Endothelial cell of umbilical vein (primary cell): ENCODE data around the gene HIC2. TPM values are rescaled to one million over a fixed set of nuclear protein-coding genes. Genes with fewer than 3 reads are reported as not detected.
"Not testable (repeated sequence)": the region's sequence is repeated elsewhere in the genome, so short reads cannot be mapped to it uniquely, and the experiment has no call there.

ENCODE experiments used
- BruUV-seq: library from RNA; stranded (reverse); fragments of 400-500 nt; replicated peaks from 2 replicates; lab custom pipeline; 2021; lab: Mats Ljungman, UMichigan
- CTCF ChIA-PET: fragments of 300-600, 350-600 bp; sonication (Branson Sonifier 250); formaldehyde crosslinking; loops from one replicate; lab custom pipeline; 2021; ENCODE audit warnings: antibody characterized with exemption, inconsistent platforms; lab: Charles Lee
- POLR2A ChIA-PET: fragments of 300-600, 350-600 bp; sonication (Branson Sonifier 250); formaldehyde crosslinking; loops from one replicate; lab custom pipeline; 2021; ENCODE audit warnings: antibody characterized with exemption, inconsistent platforms; lab: Charles Lee
- DNase-seq: peaks from one replicate; pipeline ENCODE4 v3.0.0-alpha.2; 2011; ENCODE audit warnings: low read depth, low spot score
- FAIRE-seq: peaks from 2 replicates; lab custom pipeline; 2011; peaks lifted over from hg19 to GRCh38; lab: Jason Lieb, UNC
- H2AFZ ChIP-seq: 2 replicates; pipeline ENCODE4 v1.6.0; 2012; ENCODE audit warnings: low read depth, low read length, control low read depth, inconsistent platforms
- H3K27ac ChIP-seq: 2 replicates; pipeline ENCODE4 v1.5.1; 2011; ENCODE audit warnings: low read depth, mild to moderate bottlenecking, control low read depth, low read length, moderate library complexity; ENCODE audit not compliant: insufficient read depth
- H3K27me3 ChIP-seq, 2 experiments: 2 replicates each; pipeline versions ENCODE4 v1.6.0 to v1.6.1; 2011; ENCODE audit warnings: low read length in 2 of 2, mixed read lengths in 1 of 2; ENCODE audit not compliant: control insufficient read depth in 2 of 2, insufficient read depth in 2 of 2
- H3K36me3 ChIP-seq, 2 experiments: 2 replicates in 1 of 2; 3 replicates in 1 of 2; pipeline ENCODE4 v1.5.1; 2011; ENCODE audit warnings: low read length in 2 of 2, mild to moderate bottlenecking in 1 of 2, moderate library complexity in 1 of 2; ENCODE audit not compliant: control insufficient read depth in 2 of 2, insufficient read depth in 2 of 2; ENCODE audit errors: extremely low read depth in 1 of 2
- H3K4me1 ChIP-seq: 3 replicates; pipeline ENCODE4 v1.5.1; 2011; ENCODE audit warnings: mild to moderate bottlenecking, low read length; ENCODE audit not compliant: control insufficient read depth, insufficient read depth; ENCODE audit errors: extremely low read depth
- H3K4me2 ChIP-seq: 2 replicates; pipeline ENCODE4 v1.6.1; 2011; ENCODE audit warnings: low read length, control low read depth, mixed read lengths; ENCODE audit not compliant: insufficient read depth
- H3K4me3 ChIP-seq, 3 experiments: fragments of 200-600 bp in 1 of 3; sonication (generic), shearing (Covaris generic) in 1 of 3; replicated peaks in 1 of 3; 2 replicates each; pipeline ENCODE4 v1.5.1; 2011 to 2016; ENCODE audit warnings: control low read depth in 3 of 3, low read length in 3 of 3, mild to moderate bottlenecking in 2 of 3, inconsistent platforms in 1 of 3, low read depth in 1 of 3, moderate library complexity in 1 of 3; ENCODE audit not compliant: insufficient read depth in 1 of 3
- H3K79me2 ChIP-seq: 2 replicates; pipeline ENCODE4 v1.6.0; 2012; ENCODE audit warnings: low read length, inconsistent platforms; ENCODE audit not compliant: control insufficient read depth, insufficient read depth
- H3K9ac ChIP-seq: replicated peaks from 2 replicates; pipeline ENCODE3; 2011; ENCODE audit warnings: low read length, control low read depth; ENCODE audit not compliant: insufficient read depth; ENCODE audit errors: extremely low read depth
- H3K9me1 ChIP-seq: replicated peaks from 3 replicates; pipeline ENCODE4 v1.6.0; 2011; ENCODE audit warnings: mild to moderate bottlenecking, low read length; ENCODE audit not compliant: control insufficient read depth, insufficient read depth; ENCODE audit errors: extremely low read depth
- H3K9me3 ChIP-seq: replicated peaks from 2 replicates; pipeline ENCODE4 v1.5.1; 2012; ENCODE audit warnings: low read length, inconsistent platforms; ENCODE audit not compliant: control insufficient read depth, insufficient read depth
- H4K20me1 ChIP-seq: replicated peaks from 2 replicates; pipeline ENCODE3; 2011; ENCODE audit warnings: mild to moderate bottlenecking, low read length; ENCODE audit not compliant: control insufficient read depth, insufficient read depth; ENCODE audit errors: extremely low read depth
- dilution Hi-C: fragments of 300-500 bp; cut with MboI; formaldehyde crosslinking; loops from one replicate; pipeline ENCODE4 v1.15.0; 2019; ENCODE audit warnings: low sequenced_read_pairs; ENCODE audit not compliant: extremely low pct_ligation_motif_present
- intact Hi-C: fragments of 100-400 bp; cut with micrococcal nuclease; formaldehyde crosslinking; loops from one replicate; pipeline ENCODE4 v1.10.0; 2022
- polyA plus RNA-seq, 4 experiments: library from polyadenylated mRNA; depleted of rRNA in 3 of 4; stranded (reverse) in 3 of 4; unstranded in 1 of 4; fragments of >200 nt; gene quantifications; 2 replicates each; pipeline versions ENCODE4 v1.2.1 to v1.2.3, GENCODE V29; 2011 to 2012; ENCODE audit warnings: missing spikeins in 1 of 4
- total RNA-seq: library from RNA; stranded (reverse); gene quantifications from 2 replicates; pipeline ENCODE4 v1.2.3, GENCODE V29; 2021

Gene HIC2
- total and polyA plus RNA-seq, 2 donors (not counting 3 experiments of a cell fraction or from before 2014, with no cell fraction given) = 1.9 to 4.9 TPM

DNA sequence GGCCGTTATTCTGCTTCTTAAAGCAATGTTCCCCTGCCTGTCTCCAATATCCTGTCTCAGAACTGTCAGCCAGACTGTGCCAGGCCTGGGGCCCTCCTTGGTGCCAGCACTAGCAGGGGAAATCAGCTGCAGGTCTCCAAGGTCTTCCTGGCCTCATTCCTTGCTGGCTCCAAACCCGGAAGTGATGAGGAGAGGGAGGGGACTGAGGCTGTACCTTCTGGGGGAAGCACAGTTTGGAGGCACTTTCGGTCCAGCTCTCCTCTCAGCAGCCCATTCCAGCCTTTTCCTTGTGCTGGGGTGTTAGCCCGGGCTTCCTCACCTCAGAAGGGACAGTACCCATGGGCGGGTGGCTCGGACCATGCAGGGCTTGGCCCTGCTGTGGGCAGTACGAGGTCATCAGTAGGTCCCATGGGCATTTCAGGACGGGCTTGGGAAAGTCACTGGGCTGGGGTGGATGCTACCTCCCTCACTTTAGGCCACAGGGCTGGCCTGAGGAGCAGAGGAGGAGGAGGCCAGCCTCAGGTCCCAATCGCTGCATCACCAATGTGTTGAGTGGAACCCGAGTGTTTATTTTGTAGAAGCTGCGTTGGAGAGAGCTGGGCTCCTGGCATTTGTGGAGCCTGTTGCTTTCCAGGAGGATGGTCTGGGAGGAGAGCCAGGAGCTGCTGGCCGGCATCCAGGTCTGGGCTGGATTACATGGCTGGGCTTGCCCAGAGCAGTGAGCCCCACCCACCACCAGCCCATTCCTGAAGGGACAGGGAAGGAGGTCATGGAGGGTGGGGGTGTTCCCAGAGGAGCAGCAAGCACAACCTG is 19.0 kb downstream of the HIC2 start:
- H2AFZ ChIP-seq, intact Hi-C loops, DNase-seq, H3K27ac ChIP-seq, H3K4me3 ChIP-seq, H3K9me3 ChIP-seq, H3K36me3 ChIP-seq, H4K20me1 ChIP-seq, POLR2A ChIA-PET, H3K79me2 ChIP-seq, H3K4me2 ChIP-seq, CTCF ChIA-PET, H3K9ac ChIP-seq, BruUV-seq, dilution Hi-C loops, H3K9me1 ChIP-seq, H3K27me3 ChIP-seq, FAIRE-seq, H3K4me1 ChIP-seq: not testable (repeated sequence)

DNA sequence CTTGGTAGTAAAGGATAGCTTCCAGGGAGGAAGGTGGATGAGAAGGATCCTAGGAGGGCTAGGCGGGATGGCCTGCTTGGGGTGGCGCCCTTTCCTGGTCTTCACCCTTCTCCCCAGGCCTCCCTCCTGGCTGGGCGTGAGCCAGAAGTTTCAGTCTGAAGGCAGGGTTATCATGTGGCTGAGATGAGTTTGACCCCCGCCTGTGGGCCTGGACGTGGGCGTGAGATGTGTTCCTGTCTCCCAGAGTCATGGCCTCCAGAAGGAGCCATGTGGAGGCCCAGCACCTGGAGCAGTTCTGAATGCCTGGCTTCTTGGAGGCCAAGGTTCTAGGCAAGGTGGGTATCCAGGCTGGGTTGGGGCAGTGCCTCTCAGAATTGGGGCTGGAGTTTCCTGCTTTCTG is 20.8 kb downstream of the HIC2 start:
- DNase-seq, POLR2A ChIA-PET, H3K4me2 ChIP-seq, H3K27me3 ChIP-seq, H3K9me1 ChIP-seq, dilution Hi-C loops, H3K4me3 ChIP-seq, intact Hi-C loops, H3K9me3 ChIP-seq, H3K9ac ChIP-seq, CTCF ChIA-PET, H2AFZ ChIP-seq, H4K20me1 ChIP-seq, H3K36me3 ChIP-seq, H3K4me1 ChIP-seq, FAIRE-seq, H3K79me2 ChIP-seq, H3K27ac ChIP-seq, BruUV-seq: not testable (repeated sequence)

DNA sequence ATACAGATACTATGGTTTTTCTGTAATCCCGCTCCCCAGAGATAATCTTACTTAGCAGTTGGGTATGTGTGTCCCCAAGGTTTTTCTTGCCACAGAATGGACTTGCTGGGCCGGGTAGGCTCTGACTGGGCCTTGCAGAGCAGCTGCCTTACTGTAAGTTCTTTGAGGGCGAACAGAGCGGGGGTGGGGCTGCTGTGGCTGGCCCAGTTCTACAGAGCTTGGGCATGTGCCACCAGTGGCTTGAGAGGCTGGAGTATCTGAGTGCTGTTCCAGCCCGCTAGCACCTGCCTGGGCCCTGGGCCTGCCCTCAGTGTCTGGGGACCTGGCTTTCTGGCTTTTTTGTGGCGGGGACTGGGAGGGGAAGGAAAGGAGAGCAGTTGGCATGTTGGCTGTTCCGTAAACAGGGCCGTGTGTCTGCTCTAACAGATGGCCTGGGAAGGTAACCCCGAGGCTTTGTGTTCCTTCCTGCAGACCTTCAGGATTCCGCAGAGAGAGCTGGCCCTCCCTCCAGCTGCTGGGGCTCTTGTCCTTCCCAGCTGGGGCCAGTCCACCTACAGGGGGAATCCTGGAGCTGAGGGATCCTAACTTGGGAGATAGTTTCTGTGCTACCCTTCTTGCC is 23.0 kb downstream of the HIC2 start:
- dilution Hi-C loops, CTCF ChIA-PET: not testable (repeated sequence)

DNA sequence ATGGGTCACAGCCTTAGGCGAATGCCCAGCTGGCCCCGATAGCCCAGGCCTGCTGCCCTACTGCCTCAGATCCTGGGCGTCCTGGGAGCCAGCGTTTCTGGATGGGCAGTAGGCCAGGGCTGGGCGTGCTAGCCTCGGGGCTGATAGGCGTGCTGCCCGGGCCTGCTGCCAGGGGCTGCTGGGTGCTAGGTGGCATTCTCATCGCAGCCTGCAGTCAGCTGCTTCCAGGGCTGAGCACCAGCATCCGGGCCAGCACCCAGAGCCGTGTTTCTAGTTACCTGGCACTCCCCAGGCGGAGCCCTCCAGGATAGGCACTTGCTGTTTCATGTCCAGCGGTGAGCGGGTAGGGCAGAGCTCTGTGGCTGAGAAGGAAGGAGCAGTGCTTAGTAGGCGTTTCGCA is 23.5 kb downstream of the HIC2 start:
- H3K36me3 ChIP-seq, FAIRE-seq, intact Hi-C loops, POLR2A ChIA-PET, H3K9me1 ChIP-seq, H3K27ac ChIP-seq, H3K9ac ChIP-seq, dilution Hi-C loops, H3K4me1 ChIP-seq, CTCF ChIA-PET, H3K4me2 ChIP-seq, H3K27me3 ChIP-seq, H2AFZ ChIP-seq, H3K4me3 ChIP-seq, BruUV-seq, DNase-seq, H3K9me3 ChIP-seq, H4K20me1 ChIP-seq, H3K79me2 ChIP-seq: not testable (repeated sequence)

More for the DNA sequence above, 23.0 kb downstream of the HIC2 start:
- H3K9ac ChIP-seq, FAIRE-seq, DNase-seq, H3K27me3 ChIP-seq, H3K36me3 ChIP-seq, intact Hi-C loops, POLR2A ChIA-PET, H3K4me1 ChIP-seq, BruUV-seq, H3K4me3 ChIP-seq, H3K4me2 ChIP-seq, H3K9me3 ChIP-seq, H3K27ac ChIP-seq, H4K20me1 ChIP-seq, H3K9me1 ChIP-seq, H2AFZ ChIP-seq, H3K79me2 ChIP-seq: not testable (repeated sequence)
